ENCODE measurements around the gene CMYA5. TPM values are rescaled to one million over a fixed set of nuclear protein-coding genes. Genes with fewer than 3 reads are reported as not detected.
A peak's percentile ranks its signal among the peaks of the same experiment; 100 is the strongest.

The CMYA5 gene
- total RNA-seq, 8 experiments from 2014 or later = 0.27 to 0.91 (median 0.53) TPM

GRCh38 chr5:79820648-79821047 lies 131.0 kb downstream of the CMYA5 start:
- Histone ChIP-seq H3K4me1 (replicated peaks in 1 of 2) (peaks cover 8 to 22% of the 10 kb centered on the region in 2 donors), H3K4me3 (no peak overlapping the region), H3K27ac (no peak overlapping the region)
- 55 to 83% (median 68%) methylated on average over 1 to 5 of the region's 5 CpGs; no CpG with 5 or more reads in 2 of the 10 experiments for WGBS, 10 experiments
- in situ Hi-C loops (cut with MboI; ENCODE audit: low pct_unique_long_range_greater_than_20kb in 2 of 9, low sequenced_read_pairs in 9 of 9, unreplicated experiment in 9 of 9) = no loop called here
- ATAC-seq (replicated peaks in 6 of 8) = peak in 5 of 8 experiments; percentile 54 to 95 (median 79)

GRCh38 chr5:79824444-79824843 lies 134.8 kb downstream of the CMYA5 start:
- Histone ChIP-seq H3K27ac (no peak overlapping the region), H3K4me1 (replicated peaks in 1 of 2) (peaks cover 17 to 22% of the 10 kb centered on the region in 2 donors), H3K4me3 (no peak overlapping the region)
- 0 to 88% (median 25%) methylated on average over 1 to 2 of the region's 2 CpGs; no CpG with 5 or more reads in 1 of the 10 experiments for WGBS, 10 experiments
- in situ Hi-C loops (cut with MboI; ENCODE audit: low pct_unique_long_range_greater_than_20kb in 2 of 9, low sequenced_read_pairs in 9 of 9, unreplicated experiment in 9 of 9) = no loop called here
- ATAC-seq (replicated peaks in 6 of 8) = no peak

- WGBS, 10 experiments = no CpG with 5 or more reads among the region's 1 CpG
- ATAC-seq (replicated peaks in 6 of 8) = no peak
- in situ Hi-C loops (cut with MboI; ENCODE audit: low pct_unique_long_range_greater_than_20kb in 2 of 9, low sequenced_read_pairs in 9 of 9, unreplicated experiment in 9 of 9) = loop anchor here in 1 of 9 experiments (25.0 kb wide), 1 partner anchor 114 kb away; no protein-coding TSS in a partner anchor
- Histone ChIP-seq H3K27ac (no peak overlapping the region), H3K4me3 (no peak overlapping the region), H3K4me1 (replicated peaks in 1 of 2) (peaks cover 13 to 17% of the 10 kb centered on the region in 2 donors)
These were observed 136.2 kb downstream of the CMYA5 start for GRCh38 chr5:79825802-79826201.

GRCh38 chr5:79827159-79827629 lies 137.6 kb downstream of the CMYA5 start:
- peak in 2 of 8 experiments; percentile 31 to 91 for ATAC-seq (replicated peaks in 6 of 8)
- Histone ChIP-seq H3K27ac (no peak overlapping the region), H3K4me3 (no peak overlapping the region), H3K4me1 (replicated peaks in 1 of 2) (peaks cover 7 to 17% of the 10 kb centered on the region in 2 donors)
- 78 to 100% (median 100%) methylated on average over 1 of the region's 2 CpGs; no CpG with 5 or more reads in 3 of the 10 experiments for WGBS, 10 experiments
- in situ Hi-C loops (cut with MboI; ENCODE audit: low pct_unique_long_range_greater_than_20kb in 2 of 9, low sequenced_read_pairs in 9 of 9, unreplicated experiment in 9 of 9) = loop anchor here in 1 of 9 experiments (25.0 kb wide), 1 partner anchor 115 kb away; no protein-coding TSS in a partner anchor

GRCh38 chr5:79829260-79829659 lies 139.6 kb downstream of the CMYA5 start:
- 50 to 93% (median 87%) methylated on average over 2 to 7 of the region's 9 CpGs; no CpG with 5 or more reads in 4 of the 10 experiments for WGBS, 10 experiments
- H3K4me1 ChIP-seq (replicated peaks in 1 of 2) = peaks cover 20 to 27% of the 10 kb centered on the region in 2 donors
- H3K27ac ChIP-seq = no peak overlapping the region
- no peak overlapping the region for H3K4me3 ChIP-seq
- peak in 3 of 8 experiments; percentile 10 to 84 (median 37) for ATAC-seq (replicated peaks in 6 of 8)
- in situ Hi-C loops (cut with MboI; ENCODE audit: low pct_unique_long_range_greater_than_20kb in 2 of 9, low sequenced_read_pairs in 9 of 9, unreplicated experiment in 9 of 9) = loop anchor here in 1 of 9 experiments (25.0 kb wide), 1 partner anchor 117 kb away; no protein-coding TSS in a partner anchor

DNA sequence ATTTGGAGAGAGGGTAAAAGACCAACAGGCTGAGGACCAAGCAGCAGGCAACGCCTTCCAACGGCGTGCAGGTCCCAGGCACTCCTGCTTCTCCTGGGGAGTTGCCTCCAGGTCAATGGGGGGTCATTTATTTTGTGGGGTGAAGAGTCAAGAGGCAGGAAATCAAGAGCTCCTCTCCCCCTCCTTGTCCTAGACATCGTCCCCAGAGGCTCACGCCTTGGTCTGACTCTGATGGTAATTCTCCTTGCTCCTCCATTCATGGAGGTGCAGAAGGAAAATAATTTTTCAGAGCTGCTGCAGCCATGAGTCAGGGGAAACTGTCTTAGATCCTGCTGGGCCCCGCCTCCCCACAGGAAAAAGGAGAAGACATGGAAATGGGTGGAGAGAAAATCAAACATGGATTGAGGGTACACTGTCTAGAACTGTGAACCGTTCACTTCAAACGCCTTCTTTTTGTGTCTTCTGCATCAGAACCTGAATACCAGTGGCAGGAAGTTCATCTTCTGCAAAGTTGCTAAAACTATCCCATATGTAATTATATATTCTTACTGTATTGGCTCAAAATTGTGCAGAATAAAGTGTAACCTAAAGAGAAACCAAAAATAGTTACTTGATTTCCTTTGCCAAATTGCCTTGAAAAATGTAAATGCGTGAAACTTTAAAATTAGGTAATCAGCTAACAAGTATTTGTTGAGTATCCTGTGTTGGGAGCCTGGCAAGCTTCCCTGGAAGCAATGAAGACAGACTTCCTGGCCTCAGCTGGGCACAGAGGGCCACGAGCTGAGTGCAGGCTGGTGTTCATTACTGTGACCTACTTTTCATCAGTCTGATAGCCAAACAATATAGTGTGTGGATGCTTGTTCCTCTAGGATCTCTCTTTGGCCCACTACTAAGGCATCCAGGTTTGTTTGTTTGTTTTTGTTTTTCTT lies 142.0 kb downstream of the CMYA5 start:
- Histone ChIP-seq H3K27ac (no peak overlapping the region), H3K4me3 (no peak overlapping the region), H3K4me1 (replicated peaks in 1 of 2) (peaks cover 23 to 33% of the 10 kb centered on the region in 2 donors)
- peak in 2 of 8 experiments; percentile 87 for ATAC-seq (replicated peaks in 6 of 8)
- WGBS, 10 experiments = 43 to 99% (median 87%) methylated on average over 3 to 10 of the region's 10 CpGs
- in situ Hi-C loops (cut with MboI; ENCODE audit: low pct_unique_long_range_greater_than_20kb in 2 of 9, low sequenced_read_pairs in 9 of 9, unreplicated experiment in 9 of 9) = loop anchor here in 1 of 9 experiments (25.0 kb wide), 1 partner anchor 119 kb away; no protein-coding TSS in a partner anchor

DNA sequence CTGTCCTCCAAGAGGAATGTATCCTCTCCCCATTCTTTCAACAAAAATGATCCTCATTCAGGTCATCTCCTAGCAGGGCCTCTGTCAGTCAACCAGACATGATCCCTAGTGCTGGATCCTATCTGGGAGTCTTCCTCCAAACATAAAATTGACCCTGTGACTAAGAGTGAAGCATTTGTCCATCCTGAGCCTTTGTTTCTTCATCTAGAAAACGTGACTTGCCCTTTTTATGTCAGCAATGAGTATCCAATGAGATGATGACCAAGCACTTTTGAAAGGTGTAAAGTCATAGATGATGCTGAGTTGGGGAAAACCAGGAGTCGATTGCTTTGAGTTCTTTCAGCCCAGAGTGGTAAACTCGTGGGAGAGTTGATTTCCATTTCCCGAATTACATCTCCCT lies 143.3 kb downstream of the CMYA5 start:
- no peak for ATAC-seq (replicated peaks in 6 of 8)
- no peak overlapping the region for H3K4me3 ChIP-seq
- in situ Hi-C loops (cut with MboI; ENCODE audit: low pct_unique_long_range_greater_than_20kb in 2 of 9, low sequenced_read_pairs in 9 of 9, unreplicated experiment in 9 of 9) = loop anchor here in 1 of 9 experiments (25.0 kb wide), 1 partner anchor 121 kb away; no protein-coding TSS in a partner anchor
- WGBS, 10 experiments = 40 to 94% (median 80%) methylated on average over 1 to 4 of the region's 4 CpGs; no CpG with 5 or more reads in 3 of the 10 experiments
- H3K27ac ChIP-seq = no peak overlapping the region
- peaks cover 30 to 35% of the 10 kb centered on the region in 2 donors for H3K4me1 ChIP-seq (replicated peaks in 1 of 2)

DNA sequence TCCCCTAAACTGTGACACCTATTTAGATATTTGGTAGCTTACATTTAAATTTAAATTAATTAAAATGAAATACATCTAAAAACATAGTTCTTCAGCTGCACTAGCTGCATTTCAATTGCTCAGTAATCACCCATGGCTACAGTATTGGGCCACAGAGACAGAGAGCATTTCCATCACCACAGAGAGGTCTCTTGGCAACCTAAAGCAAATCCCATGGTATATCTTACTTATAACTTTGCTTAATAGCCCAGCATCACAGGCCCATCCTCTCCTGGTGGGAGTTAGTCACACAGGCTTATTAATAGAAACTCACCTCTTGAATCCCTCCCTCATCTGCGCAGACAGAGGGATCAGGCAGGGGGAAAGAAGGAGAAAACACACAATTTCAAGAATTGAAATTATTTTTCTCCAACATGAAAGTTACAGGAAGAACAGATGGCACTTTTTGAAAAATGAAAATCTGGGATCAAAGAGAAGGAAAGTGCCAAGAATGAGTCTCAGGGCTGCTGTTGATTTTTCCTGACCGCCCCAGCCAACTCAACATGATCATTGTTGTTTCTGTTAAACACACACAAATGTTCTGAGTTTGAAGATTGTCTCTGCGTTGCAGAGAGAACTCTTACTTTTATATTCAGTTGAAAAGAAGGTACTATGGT lies 144.6 kb downstream of the CMYA5 start:
- Histone ChIP-seq H3K27ac (no peak overlapping the region), H3K4me1 (replicated peaks in 1 of 2) (peaks cover 42 to 46% of the 10 kb centered on the region in 2 donors), H3K4me3 (no peak overlapping the region)
- ATAC-seq (replicated peaks in 6 of 8) = peak in 3 of 8 experiments; percentile 21 to 85 (median 42)
- 0 to 100% (median 88%) methylated on average over 1 to 3 of the region's 3 CpGs; no CpG with 5 or more reads in 1 of the 10 experiments for WGBS, 10 experiments
- in situ Hi-C loops (cut with MboI; ENCODE audit: low pct_unique_long_range_greater_than_20kb in 2 of 9, low sequenced_read_pairs in 9 of 9, unreplicated experiment in 9 of 9) = loop anchor here in 1 of 9 experiments (25.0 kb wide), 1 partner anchor 122 kb away; no protein-coding TSS in a partner anchor

- H3K4me1 ChIP-seq (replicated peaks in 1 of 2) = peaks cover 42 to 48% of the 10 kb centered on the region in 2 donors
- no peak for ATAC-seq (replicated peaks in 6 of 8)
- no peak overlapping the region for H3K27ac ChIP-seq
- no peak overlapping the region for H3K4me3 ChIP-seq
- WGBS, 10 experiments = 42 to 100% (median 74%) methylated on average over 1 to 10 of the region's 12 CpGs
- in situ Hi-C loops (cut with MboI; ENCODE audit: low pct_unique_long_range_greater_than_20kb in 2 of 9, low sequenced_read_pairs in 9 of 9, unreplicated experiment in 9 of 9) = loop anchor here in 1 of 9 experiments (25.0 kb wide), 1 partner anchor 123 kb away; no protein-coding TSS in a partner anchor
These were observed 145.4 kb downstream of the CMYA5 start for GRCh38 chr5:79834754-79835714.

DNA sequence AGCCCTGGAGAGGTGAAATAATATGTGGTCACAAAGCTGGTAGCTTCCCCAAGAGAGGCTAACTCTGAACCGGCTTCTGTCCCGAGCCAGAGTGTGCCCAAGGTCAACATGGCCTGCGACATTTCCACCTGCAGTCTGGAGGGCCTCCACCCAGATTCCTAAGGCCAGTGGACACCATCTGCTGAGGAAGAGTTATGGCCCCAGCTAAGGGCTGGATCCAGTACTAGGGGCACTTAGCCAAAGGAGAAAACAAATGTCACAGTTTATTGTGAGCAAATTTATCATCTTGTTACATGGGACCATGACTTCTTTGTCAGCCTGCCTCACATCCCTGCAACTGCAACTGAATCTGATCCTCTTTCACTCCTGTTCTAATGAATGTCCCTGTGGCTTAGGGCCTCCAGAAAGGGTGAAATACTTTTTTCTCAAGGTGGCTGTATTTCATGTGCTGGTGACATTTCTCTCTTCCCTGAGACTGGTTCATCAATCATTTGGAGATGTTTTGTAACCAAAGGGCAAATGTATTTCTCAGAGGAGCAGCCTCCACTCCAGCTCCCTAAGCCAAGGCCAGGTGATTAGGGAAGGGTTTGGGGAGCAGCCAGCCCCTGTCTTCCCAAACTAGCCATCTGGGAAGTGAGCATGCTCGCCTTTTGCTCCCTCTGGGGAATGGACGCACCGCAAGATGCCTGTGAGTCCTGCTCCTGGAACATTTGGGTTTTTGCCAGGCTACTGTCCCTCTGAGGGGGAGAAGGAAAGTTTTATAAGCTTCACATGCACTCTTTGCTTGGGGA lies 148.3 kb downstream of the CMYA5 start:
- Histone ChIP-seq H3K27ac (no peak overlapping the region), H3K4me1 (replicated peaks in 1 of 2) (peaks cover 46 to 57% of the 10 kb centered on the region in 2 donors), H3K4me3 (no peak overlapping the region)
- ATAC-seq (replicated peaks in 6 of 8) = peak in 6 of 8 experiments; percentile 55 to 93 (median 87)
- in situ Hi-C loops (cut with MboI; ENCODE audit: low pct_unique_long_range_greater_than_20kb in 2 of 9, low sequenced_read_pairs in 9 of 9, unreplicated experiment in 9 of 9) = loop anchor here in 1 of 9 experiments (25.0 kb wide), 1 partner anchor 126 kb away; no protein-coding TSS in a partner anchor
- 20 to 87% (median 72%) methylated on average over 1 to 6 of the region's 6 CpGs; no CpG with 5 or more reads in 3 of the 10 experiments for WGBS, 10 experiments

Measured in motor neuron (in vitro differentiated cells).